Occipital lobe (tissue), 2 donors: ENCODE results near the gene ARSJ. TPM values are rescaled to one million over a fixed set of nuclear protein-coding genes. Genes with fewer than 3 reads are reported as not detected.

ENCODE experiments used
- DNase-seq: peaks from one replicate; lab custom pipeline; 2025; lab: John Stamatoyannopoulos, UW
- total RNA-seq: library from RNA; depleted of rRNA; stranded (reverse); fragments of >200 nt; gene quantifications from one replicate; pipeline ENCODE4 v1.2.3, GENCODE V29; 2014

The ARSJ gene
- total RNA-seq, 1 donor from 2014 or later = 0.31 TPM

- no peak for DNase-seq
These were observed 77.3 kb downstream of the ARSJ start for GRCh38 chr4:113901994-113902787.

GRCh38 chr4:113899271-113900070, 80.0 kb downstream of the ARSJ start:
- DNase-seq = no peak

DNA sequence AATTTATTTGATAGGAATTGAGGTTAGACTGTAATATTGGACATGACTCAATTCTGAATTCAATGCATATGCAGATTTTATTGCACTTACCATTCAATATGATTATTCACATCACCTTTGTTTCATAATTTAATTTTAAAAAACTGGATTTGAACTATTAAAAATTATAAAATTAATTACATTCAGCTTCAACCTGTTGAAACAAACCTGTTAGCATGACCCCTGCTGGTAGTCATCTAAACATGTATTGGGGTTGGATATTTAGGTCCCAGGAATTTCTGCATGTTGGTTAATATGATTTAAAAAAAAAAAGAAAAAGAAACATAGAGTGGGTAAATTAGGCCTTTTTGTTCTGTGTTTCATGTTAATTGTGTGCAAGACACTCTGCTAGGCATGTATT, 85.9 kb downstream of the ARSJ start:
- no peak for DNase-seq

DNA sequence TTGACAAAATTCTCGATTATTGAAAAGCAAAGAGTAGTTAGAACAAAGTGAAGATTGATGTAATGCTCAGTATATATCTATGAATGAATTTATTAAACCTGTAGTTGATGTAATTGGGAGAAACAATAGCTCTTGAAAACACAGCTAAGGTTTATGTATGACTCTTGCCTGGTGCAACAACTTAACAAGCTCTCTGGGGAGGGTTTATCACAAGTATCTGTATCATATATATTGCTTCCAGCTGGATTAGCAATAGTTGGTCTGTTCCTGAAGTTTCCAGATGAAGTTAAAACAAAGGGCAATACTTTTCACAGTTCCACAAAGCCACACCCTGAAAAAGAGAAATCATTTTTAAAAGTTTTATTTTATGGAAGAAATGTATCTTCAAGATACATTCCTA, 91.4 kb downstream of the ARSJ start:
- no peak for DNase-seq

DNA sequence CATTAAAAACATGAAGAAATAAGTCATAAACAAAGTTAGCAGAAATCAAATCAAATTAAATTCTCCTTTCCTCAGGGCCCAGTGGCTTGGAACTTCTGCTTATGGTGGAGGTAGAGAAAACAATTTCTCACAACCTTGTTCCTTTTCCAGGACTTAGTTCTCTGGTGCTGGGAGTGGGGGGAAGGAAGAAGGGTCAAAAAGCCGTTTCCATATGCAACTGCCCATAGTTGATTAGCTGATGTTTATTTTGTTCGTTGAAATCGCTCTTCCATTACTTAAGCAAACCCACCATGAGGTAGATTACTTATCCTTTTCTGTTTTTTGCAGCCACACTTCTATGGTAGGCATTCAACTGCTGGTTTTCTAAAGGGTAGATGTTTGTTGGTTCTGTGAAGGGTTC, 94.2 kb downstream of the ARSJ start:
- no peak for DNase-seq

DNA sequence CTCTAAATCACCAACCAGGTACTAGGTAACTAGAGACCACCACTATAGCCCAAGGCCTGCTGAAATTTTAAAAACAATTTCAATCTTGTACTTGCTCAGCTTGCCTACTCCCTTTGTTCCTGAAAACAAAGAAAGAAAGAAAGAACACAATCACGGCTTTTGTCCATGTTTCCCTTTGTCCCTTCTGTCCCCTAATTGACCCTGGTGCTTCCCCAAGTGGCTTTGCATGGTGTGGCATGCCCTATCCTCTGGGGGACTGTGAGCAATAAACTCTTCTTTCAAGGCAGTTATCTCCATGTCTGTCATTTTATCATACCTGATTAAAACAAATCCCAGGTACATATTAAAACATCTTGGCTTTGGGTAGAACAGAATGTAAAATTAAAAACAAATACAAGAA, 94.8 kb downstream of the ARSJ start:
- DNase-seq = no peak

DNA sequence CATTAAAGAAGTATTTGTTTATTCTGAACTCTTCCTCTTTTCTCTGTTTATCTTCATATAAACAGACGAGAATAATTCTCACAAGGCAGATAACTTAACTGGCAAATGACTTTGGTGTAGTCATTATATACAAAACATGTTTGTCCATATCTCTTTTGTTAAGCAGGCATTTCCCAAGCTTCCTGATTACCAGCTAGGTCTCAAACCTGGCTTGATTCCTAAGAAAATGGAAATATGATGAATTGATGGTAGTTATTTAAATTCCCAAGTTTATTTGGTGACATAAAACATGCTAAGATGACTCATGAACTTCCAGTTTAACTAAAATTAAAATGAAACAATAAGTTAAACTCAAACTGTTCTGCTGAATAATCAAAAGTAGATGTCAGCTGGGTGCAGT, 96.8 kb downstream of the ARSJ start:
- DNase-seq = no peak

DNA sequence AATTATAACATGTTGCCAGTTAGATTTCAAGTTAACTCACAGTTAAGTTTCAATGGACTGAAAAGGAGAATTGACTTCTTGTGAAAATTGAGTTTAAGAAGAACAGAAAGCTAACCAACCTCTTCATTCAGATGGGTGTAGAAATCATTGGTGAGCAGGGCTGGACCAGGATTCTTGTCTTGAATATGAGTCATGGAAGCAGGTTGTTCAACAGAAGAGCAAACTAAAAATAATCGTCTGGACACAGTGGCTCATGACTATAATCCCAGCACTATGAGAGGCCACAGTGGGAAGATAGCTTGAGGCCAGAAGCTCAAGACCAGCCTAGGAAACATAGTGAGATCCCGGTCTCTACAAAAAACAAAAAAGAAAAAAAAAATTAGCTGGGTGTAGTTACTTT, 98.2 kb downstream of the ARSJ start:
- DNase-seq = no peak

DNA sequence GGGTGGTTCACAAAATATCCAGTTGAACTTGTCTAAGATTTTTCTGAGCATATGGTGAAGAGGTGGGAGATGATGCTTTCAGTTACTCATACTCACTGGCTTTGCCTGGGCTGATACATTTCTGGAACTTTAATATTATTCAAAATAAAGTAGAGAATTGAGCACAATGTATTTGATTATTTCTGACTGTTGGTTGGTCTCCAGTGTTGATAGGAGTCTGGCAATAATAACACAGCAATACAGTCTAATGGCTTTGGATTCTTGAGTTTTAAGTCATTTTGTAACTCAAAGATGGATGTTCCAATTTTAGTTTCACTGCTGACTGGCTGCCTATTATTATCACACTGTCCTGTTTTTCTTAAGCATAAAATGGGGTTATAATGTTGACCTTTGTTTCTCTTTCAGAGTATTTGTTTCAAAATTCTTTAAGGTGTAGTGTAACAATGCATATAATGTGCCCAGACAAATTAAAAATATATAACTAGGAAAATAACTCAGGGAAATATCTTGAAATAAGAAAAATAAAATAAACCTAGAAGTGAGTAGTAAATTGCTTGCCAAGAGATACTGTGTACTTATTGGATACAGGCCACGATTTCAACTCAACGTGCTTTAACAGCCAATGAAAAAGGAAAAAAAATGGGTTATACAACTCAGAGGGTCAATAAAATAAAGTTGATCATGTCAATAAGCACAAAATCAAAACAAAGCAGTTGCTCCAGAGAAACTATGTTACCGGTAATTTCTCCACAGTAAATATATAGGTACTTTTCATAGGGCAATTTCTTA, 99.0 kb downstream of the ARSJ start:
- no peak for DNase-seq

DNA sequence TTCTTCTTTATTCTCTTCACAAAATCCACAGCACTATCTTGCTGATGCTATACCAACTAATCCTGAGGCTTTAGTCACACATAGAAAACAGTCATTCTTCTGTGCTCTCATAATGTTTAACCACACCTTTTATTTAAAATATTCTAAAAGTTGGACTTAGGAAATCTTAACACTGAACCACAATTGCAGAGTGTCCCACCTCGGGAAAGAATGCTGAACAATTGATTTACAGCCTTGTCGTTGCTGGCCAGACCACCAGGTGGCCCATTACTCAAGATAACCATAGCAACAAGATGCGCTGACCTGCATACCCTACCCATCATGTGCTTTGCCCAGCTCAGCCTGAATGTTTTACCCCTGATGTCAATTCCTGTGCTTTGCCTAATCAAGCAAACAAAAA, 100.8 kb downstream of the ARSJ start:
- no peak for DNase-seq

GRCh38 chr4:113874480-113874879, 105.0 kb downstream of the ARSJ start:
- no peak for DNase-seq

DNA sequence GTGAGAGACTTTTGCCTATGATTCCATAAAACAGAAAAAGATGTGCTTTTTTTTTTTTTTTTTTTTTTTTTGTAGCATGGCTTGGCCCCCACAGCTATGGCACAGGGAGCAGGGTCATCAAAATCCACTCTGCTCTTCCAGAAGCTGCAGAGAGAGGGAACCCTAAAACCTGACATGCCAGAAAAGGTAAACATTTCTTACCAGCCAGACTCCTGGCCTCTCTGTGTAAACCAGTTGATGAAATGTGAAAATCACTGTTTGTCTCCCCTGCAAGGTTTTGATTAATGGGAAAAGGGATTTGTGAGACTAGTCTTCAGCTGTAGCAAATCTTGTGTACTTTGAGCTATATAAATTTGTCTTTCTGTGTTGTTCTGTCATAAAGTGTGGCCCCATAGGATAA, 105.9 kb downstream of the ARSJ start:
- DNase-seq = no peak

GRCh38 chr4:113872426-113873260, 106.8 kb downstream of the ARSJ start:
- DNase-seq = no peak

GRCh38 chr4:113871080-113871479, 108.4 kb downstream of the ARSJ start:
- DNase-seq = no peak

- no peak for DNase-seq
These were observed 109.6 kb downstream of the ARSJ start for GRCh38 chr4:113869743-113870375.

- no peak for DNase-seq
These were observed 112.8 kb downstream of the ARSJ start for GRCh38 chr4:113866611-113867010.

GRCh38 chr4:113858924-113859323, 120.5 kb downstream of the ARSJ start:
- no peak for DNase-seq

DNA sequence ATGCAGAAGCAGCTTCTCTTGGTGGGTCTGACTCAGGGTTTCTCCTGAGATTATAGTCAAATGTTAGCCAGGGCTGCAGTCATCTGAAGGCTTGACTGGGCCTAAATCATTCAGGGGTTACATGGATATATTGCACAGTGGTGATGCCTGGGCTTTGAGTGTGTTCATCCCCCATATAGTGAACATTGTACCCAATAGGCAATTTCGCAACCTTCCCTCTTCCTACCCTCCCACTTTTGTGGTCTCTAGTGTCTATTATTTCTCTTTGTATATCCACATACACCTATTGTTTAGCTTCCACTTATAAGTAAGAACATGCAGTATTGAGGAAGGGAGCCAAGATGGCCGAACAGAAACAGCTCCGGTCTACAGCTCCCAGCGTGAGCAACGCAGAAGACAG, 127.6 kb downstream of the ARSJ start:
- no peak for DNase-seq
